HG02610 (cell line): ENCODE data around the gene CHCT1.
"Not testable (repeated sequence)": the region's sequence is repeated elsewhere in the genome, so short reads cannot be mapped to it uniquely, and the experiment has no call there.

Experiments used
- ATAC-seq: cut with Tn5 transposase; IDR thresholded peaks from one replicate; pipeline ENCODE4 v1.9.1; 2021; ENCODE audit warnings: mild to moderate bottlenecking, moderate library complexity; ENCODE audit not compliant: unreplicated experiment

CHCT1 gene

GRCh38 chr17:60398227-60398959, 23.9 kb upstream of the CHCT1 start:
- peak; percentile 66 for ATAC-seq

GRCh38 chr17:60401819-60402218, 20.5 kb upstream of the CHCT1 start:
- ATAC-seq = no peak

- ATAC-seq = no peak
Observed at GRCh38 chr17:60403523-60403810, 18.8 kb upstream of the CHCT1 start.

GRCh38 chr17:60403962-60404361, 18.3 kb upstream of the CHCT1 start:
- no peak for ATAC-seq

GRCh38 chr17:60406887-60407286, 15.4 kb upstream of the CHCT1 start:
- no peak for ATAC-seq

GRCh38 chr17:60410001-60410400, 12.3 kb upstream of the CHCT1 start:
- no peak for ATAC-seq

GRCh38 chr17:60412701-60413100, 9.6 kb upstream of the CHCT1 start:
- ATAC-seq = no peak

GRCh38 chr17:60415146-60415545, 7.1 kb upstream of the CHCT1 start:
- no peak for ATAC-seq

- ATAC-seq = no peak
Observed at GRCh38 chr17:60416368-60416925, 5.8 kb upstream of the CHCT1 start.

GRCh38 chr17:60419003-60419402, 3.3 kb upstream of the CHCT1 start:
- not testable (repeated sequence) for ATAC-seq

- not testable (repeated sequence) for ATAC-seq
Observed at GRCh38 chr17:60419875-60420274, 2.4 kb upstream of the CHCT1 start.

- ATAC-seq = peak; percentile 82
Observed at GRCh38 chr17:60421273-60422161, 772 bp upstream of the CHCT1 start.

GRCh38 chr17:60423865-60424264, 1.6 kb downstream of the CHCT1 start:
- no peak for ATAC-seq

- ATAC-seq = no peak
Observed at GRCh38 chr17:60425626-60426025, 3.3 kb downstream of the CHCT1 start.

GRCh38 chr17:60426596-60426995, 4.3 kb downstream of the CHCT1 start:
- ATAC-seq = no peak

- not testable (repeated sequence) for ATAC-seq
Observed at GRCh38 chr17:60428491-60428890, 6.2 kb downstream of the CHCT1 start.

- not testable (repeated sequence) for ATAC-seq
Observed at GRCh38 chr17:60430561-60430960, 8.3 kb downstream of the CHCT1 start.

- not testable (repeated sequence) for ATAC-seq
Observed at GRCh38 chr17:60433021-60433997, 11.0 kb downstream of the CHCT1 start.

GRCh38 chr17:60435244-60436167, 13.2 kb downstream of the CHCT1 start:
- no peak for ATAC-seq

GRCh38 chr17:60436676-60437075, 14.4 kb downstream of the CHCT1 start:
- ATAC-seq = no peak
